MCF 10A (cell line): ENCODE data around the gene MEIKIN. TPM values are rescaled to one million over a fixed set of nuclear protein-coding genes. Genes with fewer than 3 reads are reported as not detected.

Source experiments
- BruUV-seq: library from RNA; stranded (reverse); fragments of 400-500 nt; replicated peaks from 2 replicates; lab custom pipeline; 2021; lab: Mats Ljungman, UMichigan
- CTCF ChIA-PET: fragments of 300-600 bp; sonication (Branson Sonifier 250); formaldehyde crosslinking; extraction: SDS; loops from one replicate; lab custom pipeline; 2021; ENCODE audit warnings: antibody characterized with exemption, inconsistent platforms; lab: Yijun Ruan, JAX
- POLR2A ChIA-PET: fragments of 300-600, 350-650 bp; sonication (Branson Sonifier 250); formaldehyde crosslinking; extraction: SDS; loops from one replicate; lab custom pipeline; 2020; ENCODE audit warnings: antibody characterized with exemption, inconsistent platforms; lab: Yijun Ruan, JAX
- DNase-seq: peaks from one replicate; pipeline ENCODE4 v3.0.0-alpha.2; 2018; ENCODE audit not compliant: unreplicated experiment
- H3K27ac Mint-ChIP-seq: one replicate; pipeline ENCODE4 v1.8.0; 2022; ENCODE audit warnings: mild to moderate bottlenecking, low read depth, mixed read lengths; ENCODE audit not compliant: unreplicated experiment
- H3K27me3 Mint-ChIP-seq: one replicate; pipeline ENCODE4 v1.8.0; 2022; ENCODE audit warnings: mixed read lengths; ENCODE audit not compliant: insufficient read depth, unreplicated experiment
- H3K36me3 Mint-ChIP-seq: one replicate; pipeline ENCODE4 v1.8.0; 2022; ENCODE audit warnings: mild to moderate bottlenecking, moderate library complexity, mixed read lengths; ENCODE audit not compliant: insufficient read depth, unreplicated experiment
- H3K4me1 Mint-ChIP-seq: one replicate; pipeline ENCODE4 v1.8.0; 2022; ENCODE audit warnings: mixed read lengths; ENCODE audit not compliant: insufficient read depth, unreplicated experiment
- H3K4me3 Mint-ChIP-seq: one replicate; pipeline ENCODE4 v1.8.0; 2022; ENCODE audit warnings: mild to moderate bottlenecking, moderate library complexity, mixed read lengths; ENCODE audit not compliant: unreplicated experiment
- H3K9me3 Mint-ChIP-seq: one replicate; pipeline ENCODE4 v1.8.0; 2022; ENCODE audit warnings: mixed read lengths; ENCODE audit not compliant: unreplicated experiment
- CTCF ChIP-seq: fragments of 200-600 bp; IDR thresholded peaks from one replicate; pipeline ENCODE4 v1.8.0; 2022; ENCODE audit warnings: antibody characterized with exemption, mild to moderate bottlenecking; ENCODE audit not compliant: unreplicated experiment
- intact Hi-C: fragments of 100-400 bp; cut with micrococcal nuclease; formaldehyde crosslinking; loops from 2 replicates; pipeline ENCODE4 v1.14.1; 2022
- total RNA-seq: library from RNA; stranded (reverse); gene quantifications from 2 replicates; pipeline ENCODE4 v1.2.3, GENCODE V29; 2022

The MEIKIN gene
- total RNA-seq, 1 experiment from 2014 or later = not detected

DNA sequence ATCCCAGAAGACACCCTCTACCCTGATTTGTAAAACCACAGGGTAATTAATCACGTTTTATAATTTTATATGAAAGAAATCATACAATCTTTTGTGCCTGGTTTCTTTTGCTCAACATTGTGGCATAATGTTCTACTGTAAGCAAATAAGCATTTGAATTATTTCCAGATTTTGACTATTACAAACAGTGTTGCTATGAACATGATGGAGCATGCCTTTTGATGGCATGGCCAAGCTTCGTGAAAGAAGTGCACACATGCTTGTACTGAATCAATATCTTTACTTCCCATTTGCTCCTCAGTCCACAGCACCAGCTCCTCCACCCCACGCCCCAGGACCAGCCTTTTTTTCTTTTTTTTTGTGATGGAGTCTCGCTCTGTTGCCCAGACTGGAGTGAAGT, 36.1 kb upstream of the MEIKIN start:
- H3K4me1 Mint-ChIP-seq = no peaks in the 10 kb centered on the region
- DNase-seq = no peak
- H3K4me3 Mint-ChIP-seq = no peak overlapping the region
- peaks cover 11% of the 10 kb centered on the region for H3K27me3 Mint-ChIP-seq
- no TSS peak for BruUV-seq
- ChIA-PET POLR2A (interaction anchor here (0.9 to 1.2 kb wide), 2 partner anchors 184 to 346 kb away, joined by 3 to 5 read pairs; partner anchors contain the start of gene FNIP1), CTCF (interaction anchor here (0.6 to 1.1 kb wide), 2 partner anchors 28 to 111 kb away, joined by 3 to 7 read pairs; no protein-coding TSS in a partner anchor)
- no peak for TF ChIP-seq CTCF
- H3K36me3 Mint-ChIP-seq = no peaks in the 10 kb centered on the region
- no peaks in the 10 kb centered on the region for H3K9me3 Mint-ChIP-seq
- no peak overlapping the region for H3K27ac Mint-ChIP-seq
- intact Hi-C loops = no loop called here

DNA sequence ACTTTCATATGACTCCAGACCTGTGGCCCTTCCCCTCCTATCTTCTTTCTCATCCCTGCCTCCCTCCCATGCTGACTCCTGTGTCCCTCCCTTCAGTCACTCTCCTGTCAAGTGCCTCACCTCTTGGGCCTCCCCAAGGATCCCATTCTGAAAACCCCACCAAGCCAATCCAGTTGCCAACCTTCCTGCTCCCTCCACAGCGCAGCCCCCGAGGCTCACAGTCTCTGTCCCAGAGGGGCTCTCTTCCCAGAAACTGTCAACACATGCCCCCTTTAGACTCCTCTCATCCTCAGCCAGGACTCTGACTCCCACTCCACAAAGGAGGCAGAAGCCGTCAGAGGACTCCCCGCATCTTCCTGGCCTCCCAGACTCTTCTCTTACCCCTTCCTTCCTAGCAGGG, 35.2 kb upstream of the MEIKIN start:
- DNase-seq = no peak
- Mint-ChIP-seq H3K9me3 (no peaks in the 10 kb centered on the region), H3K27me3 (peaks cover 11% of the 10 kb centered on the region), H3K27ac (no peak overlapping the region), H3K36me3 (no peaks in the 10 kb centered on the region), H3K4me1 (no peaks in the 10 kb centered on the region), H3K4me3 (no peak overlapping the region)
- intact Hi-C loops = no loop called here
- BruUV-seq = no TSS peak
- TF ChIP-seq CTCF = no peak
- CTCF ChIA-PET = interaction anchor here (0.7 kb wide), 1 partner anchor 336 kb away, joined by 3 read pairs; no protein-coding TSS in a partner anchor
- POLR2A ChIA-PET = interaction anchor here (1.2 kb wide), 1 partner anchor 345 kb away, joined by 3 read pairs; no protein-coding TSS in a partner anchor

DNA sequence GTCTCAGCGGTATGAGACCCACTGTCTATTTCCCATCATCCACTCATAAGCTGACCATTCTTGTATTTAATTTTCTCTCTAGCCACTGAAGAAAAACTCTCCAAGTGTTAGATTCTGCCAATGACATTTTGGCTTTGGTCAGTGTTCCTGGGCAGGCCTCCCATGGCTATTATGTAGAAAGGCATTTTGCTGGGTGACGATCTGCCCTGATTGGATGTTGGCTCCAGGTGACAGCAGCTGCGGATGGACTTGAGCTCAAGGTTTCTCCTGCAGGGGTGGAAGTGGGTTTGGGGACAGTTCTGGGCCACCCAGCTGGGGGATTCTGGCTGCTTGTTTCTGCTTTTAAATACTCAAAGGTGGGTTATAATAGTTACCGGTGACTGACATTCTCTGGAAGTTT, 34.4 kb upstream of the MEIKIN start:
- DNase-seq = no peak
- no TSS peak for BruUV-seq
- TF ChIP-seq CTCF = no peak
- no peaks in the 10 kb centered on the region for H3K36me3 Mint-ChIP-seq
- H3K9me3 Mint-ChIP-seq = no peaks in the 10 kb centered on the region
- peaks cover 11% of the 10 kb centered on the region for H3K27me3 Mint-ChIP-seq
- POLR2A ChIA-PET = no interaction called here
- H3K4me1 Mint-ChIP-seq = no peaks in the 10 kb centered on the region
- intact Hi-C loops = no loop called here
- H3K4me3 Mint-ChIP-seq = no peak overlapping the region
- CTCF ChIA-PET = no interaction called here
- no peak overlapping the region for H3K27ac Mint-ChIP-seq

- DNase-seq = no peak
- POLR2A ChIA-PET = no interaction called here
- peaks cover 11% of the 10 kb centered on the region for H3K27me3 Mint-ChIP-seq
- no TSS peak for BruUV-seq
- H3K4me1 Mint-ChIP-seq = no peaks in the 10 kb centered on the region
- no peak overlapping the region for H3K4me3 Mint-ChIP-seq
- no peaks in the 10 kb centered on the region for H3K36me3 Mint-ChIP-seq
- CTCF ChIA-PET = interaction anchor here (1.1 kb wide), 1 partner anchor 30 kb away, joined by 4 read pairs; no protein-coding TSS in a partner anchor
- no peak overlapping the region for H3K27ac Mint-ChIP-seq
- intact Hi-C loops = no loop called here
- H3K9me3 Mint-ChIP-seq = no peaks in the 10 kb centered on the region
- TF ChIP-seq CTCF = no peak
Observed at GRCh38 chr5:131977212-131977604, 31.7 kb upstream of the MEIKIN start.
